Adrenal gland (tissue), 12 donors: ENCODE results near the gene MBD4. TPM values are rescaled to one million over a fixed set of nuclear protein-coding genes. Genes with fewer than 3 reads are reported as not detected.
"Not testable (repeated sequence)": the region's sequence is repeated elsewhere in the genome, so short reads cannot be mapped to it uniquely, and the experiment has no call there.

ENCODE experiments used
- DNase-seq, 7 donors: peaks; one replicate each; pipeline ENCODE4 v3.0.0-alpha.2; 2019 to 2020
- H3K27ac ChIP-seq, 5 donors: fragments of 200-600 bp; sonication (generic) in 4 of 5; 1 replicate in 3 of 5; 2 replicates in 2 of 5; pipeline versions ENCODE4 v1.5.1 to v1.8.0; 2016 to 2020; ENCODE audit warnings: mild to moderate bottlenecking in 1 of 5
- H3K27me3 ChIP-seq: fragments of 200-600 bp; 2 replicates; pipeline ENCODE4 v1.8.0; 2021
- H3K36me3 ChIP-seq, 2 donors: fragments of 200-600 bp; replicated peaks in 1 of 2; 1 replicate in 1 of 2; 2 replicates in 1 of 2; pipeline versions ENCODE4 v1.5.1 to v1.8.0; 2018 to 2022
- H3K4me1 ChIP-seq, 2 donors: fragments of 200-600 bp; replicated peaks in 1 of 2; 1 replicate in 1 of 2; 2 replicates in 1 of 2; pipeline versions ENCODE4 v1.5.1 to v1.8.0; 2018 to 2021
- H3K4me3 ChIP-seq, 4 donors: fragments of 200-600 bp; sonication (generic) in 3 of 4; one replicate each; pipeline ENCODE4 v1.5.1; 2016 to 2018
- H3K9me3 ChIP-seq, 3 donors: fragments of 200-600 bp; sonication (generic) in 1 of 3; replicated peaks in 1 of 3; 1 replicate in 2 of 3; 2 replicates in 1 of 3; pipeline versions ENCODE4 v1.5.1 to v1.8.0; 2016 to 2021
- POLR2A ChIP-seq, 2 donors: fragments of 450-650 bp; IDR thresholded peaks; one replicate each; pipeline ENCODE4 v1.6.1; 2017; ENCODE audit warnings: antibody characterized with exemption in 2 of 2, mild to moderate bottlenecking in 2 of 2, moderate library complexity in 1 of 2
- WGBS, 4 donors: extraction: QIAGEN DNeasy Blood & Tissue Kit in 2 of 4; methylation state at CpG; one replicate each; pipeline versions ENCODE4 v1.1.5 to v1.1.7; 2013 to 2017; 5-methylcytosine and 5-hydroxymethylcytosine counted together
- intact Hi-C, 2 donors: fragments of 100-400 bp; cut with DNase I; formaldehyde crosslinking; loops; one replicate each; pipeline versions ENCODE4 v1.14.1 to v1.15.0; 2022 to 2023
- polyA plus RNA-seq, 3 donors: library from polyadenylated mRNA; stranded (reverse); fragments of 200-250 nt in 2 of 3; fragments of 350-450 nt in 1 of 3; fragmentation: Illumina TruSeq in 1 of 3; extraction: RNeasy Lipid Tissue Mini Kit (QIAGEN cat#74804) in 1 of 3; gene quantifications; one replicate each; pipeline ENCODE4 v1.2.3, GENCODE V29; 2013 to 2014
- total RNA-seq, 9 donors: library from RNA; depleted of rRNA in 4 of 9; stranded (reverse); fragments of >200 nt in 4 of 9; fragments of 120-200 nt in 1 of 9; fragmentation: NEBNext Ultra II Directional in 1 of 9; extraction: Animal tissue kit (Norgen Biotek cat#: 25700) in 1 of 9; gene quantifications; one replicate each; pipeline versions ENCODE4 v1.1.0 to v1.2.4, GENCODE V29; 2013 to 2023
- TF ChIP-seq, protein P1 (sequence below), 6 experiments: fragments of 450-650 bp in 4 of 6; fragments of 200-600 bp in 2 of 6; sonication (generic) in 1 of 6; IDR thresholded peaks; 1 replicate in 5 of 6; 2 replicates in 1 of 6; pipeline versions ENCODE4 v1.5.1 to v1.8.0; 2016 to 2021; ENCODE audit warnings: antibody characterized with exemption in 6 of 6, mild to moderate bottlenecking in 2 of 6, moderate library complexity in 1 of 6
- donor health status: healthy with polysubstance abuse.
- donor health status: Bipolar disorder and iron deficiency.
- donor health status: DM: yes; HTN: yes; CAD: no.
- donor health status: DM: no; HTN: no; CAD: no.
- donor health status: DM: no; HTN: no; CAD: no.
- donor health status: DM: yes; HTN: yes; CAD: no.

Gene MBD4
- total and polyA plus RNA-seq, 12 donors = 9.9 to 32.3 (median 25.4) TPM

DNA sequence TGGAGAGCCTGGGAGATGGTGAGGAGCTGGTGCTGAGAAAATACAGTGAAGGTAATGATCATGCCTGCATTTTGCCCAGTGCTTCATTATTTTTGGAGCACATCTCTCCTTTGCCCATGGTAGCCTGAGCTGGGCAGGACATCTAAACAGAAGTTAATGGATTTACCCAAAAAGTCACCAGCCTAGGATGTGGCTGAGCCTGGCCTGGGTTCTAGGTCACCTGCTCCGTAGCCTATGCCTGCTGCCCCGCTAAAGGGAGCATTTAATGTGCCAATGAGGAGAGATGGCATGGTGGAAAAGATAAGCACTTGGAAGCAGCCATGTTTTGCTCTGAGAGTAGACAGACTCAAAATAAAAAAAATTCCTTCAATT lies 46.9 kb upstream of the MBD4 start:
- Histone ChIP-seq H3K27me3 (no peaks in the 10 kb centered on the region), H3K27ac (peak overlapping the region; percentile 2 to 94 (median 71)), H3K4me1 (peaks cover 23 to 40% of the 10 kb centered on the region in 2 donors), H3K4me3 (no peak overlapping the region), H3K9me3 (no peaks in the 10 kb centered on the region), H3K36me3 (peaks cover 0 to 3% of the 10 kb centered on the region in 2 donors)
- DNase-seq = no peak
- 91 to 98% (median 92%) methylated on average over 2 of the region's 2 CpGs for WGBS, 4 donors
- intact Hi-C loops = loop anchor here (5.0 to 10.0 kb wide), 2 partner anchors 121 to 338 kb away; partner anchors contain the start of gene PLXND1 (in 1 of the 2)
- no peak for TF ChIP-seq POLR2A (IDR thresholded peaks at IDR 0.05)
- TF ChIP-seq, protein P1, sequence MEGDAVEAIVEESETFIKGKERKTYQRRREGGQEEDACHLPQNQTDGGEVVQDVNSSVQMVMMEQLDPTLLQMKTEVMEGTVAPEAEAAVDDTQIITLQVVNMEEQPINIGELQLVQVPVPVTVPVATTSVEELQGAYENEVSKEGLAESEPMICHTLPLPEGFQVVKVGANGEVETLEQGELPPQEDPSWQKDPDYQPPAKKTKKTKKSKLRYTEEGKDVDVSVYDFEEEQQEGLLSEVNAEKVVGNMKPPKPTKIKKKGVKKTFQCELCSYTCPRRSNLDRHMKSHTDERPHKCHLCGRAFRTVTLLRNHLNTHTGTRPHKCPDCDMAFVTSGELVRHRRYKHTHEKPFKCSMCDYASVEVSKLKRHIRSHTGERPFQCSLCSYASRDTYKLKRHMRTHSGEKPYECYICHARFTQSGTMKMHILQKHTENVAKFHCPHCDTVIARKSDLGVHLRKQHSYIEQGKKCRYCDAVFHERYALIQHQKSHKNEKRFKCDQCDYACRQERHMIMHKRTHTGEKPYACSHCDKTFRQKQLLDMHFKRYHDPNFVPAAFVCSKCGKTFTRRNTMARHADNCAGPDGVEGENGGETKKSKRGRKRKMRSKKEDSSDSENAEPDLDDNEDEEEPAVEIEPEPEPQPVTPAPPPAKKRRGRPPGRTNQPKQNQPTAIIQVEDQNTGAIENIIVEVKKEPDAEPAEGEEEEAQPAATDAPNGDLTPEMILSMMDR (IDR thresholded peaks at IDR 0.05) = no peak

GRCh38 chr3:129485721-129486663 lies 46.2 kb upstream of the MBD4 start:
- H3K4me1 ChIP-seq = peaks cover 23 to 41% of the 10 kb centered on the region in 2 donors
- no peaks in the 10 kb centered on the region for H3K9me3 ChIP-seq
- peak overlapping the region; percentile 57 to 94 (median 71) for H3K27ac ChIP-seq
- peak in 1 of 2 donors; percentile 5 for TF ChIP-seq POLR2A (IDR thresholded peaks at IDR 0.05)
- TF ChIP-seq, protein P1 (IDR thresholded peaks at IDR 0.05) = no peak
- DNase-seq = peak; percentile 81 to 97 (median 93)
- intact Hi-C loops = loop anchor here (5.0 to 10.0 kb wide), 2 partner anchors 121 to 339 kb away; partner anchors contain the start of gene PLXND1 (in 1 of the 2)
- peaks cover 0 to 3% of the 10 kb centered on the region in 2 donors for H3K36me3 ChIP-seq
- H3K4me3 ChIP-seq = no peak overlapping the region
- WGBS, 4 donors = 25 to 38% (median 31%) methylated on average over 10 to 11 of the region's 11 CpGs
- H3K27me3 ChIP-seq = no peaks in the 10 kb centered on the region

GRCh38 chr3:129485146-129485545 lies 45.4 kb upstream of the MBD4 start:
- intact Hi-C loops = loop anchor here (5.0 to 10.0 kb wide), 2 partner anchors 122 to 340 kb away; partner anchors contain the start of gene PLXND1 (in 1 of the 2)
- 80 to 85% (median 82%) methylated on average over 6 of the region's 6 CpGs for WGBS, 4 donors
- DNase-seq, H3K4me3 ChIP-seq, H3K36me3 ChIP-seq, H3K27me3 ChIP-seq, H3K9me3 ChIP-seq: not testable (repeated sequence)
- Histone ChIP-seq H3K4me1 (peaks cover 19 to 34% of the 10 kb centered on the region in 2 donors), H3K27ac (peak overlapping the region; percentile 57 to 94 (median 71))

GRCh38 chr3:129483870-129484269 lies 44.1 kb upstream of the MBD4 start:
- no peaks in the 10 kb centered on the region for H3K27me3 ChIP-seq
- no peaks in the 10 kb centered on the region for H3K9me3 ChIP-seq
- DNase-seq = no peak
- H3K36me3 ChIP-seq = peaks cover 0 to 18% of the 10 kb centered on the region in 2 donors
- no peak overlapping the region for H3K4me3 ChIP-seq
- peaks cover 19 to 34% of the 10 kb centered on the region in 2 donors for H3K4me1 ChIP-seq
- TF ChIP-seq, protein P1 (IDR thresholded peaks at IDR 0.05) = no peak
- no peak for TF ChIP-seq POLR2A (IDR thresholded peaks at IDR 0.05)
- H3K27ac ChIP-seq = no peak overlapping the region
- WGBS, 4 donors = 92 to 94% (median 93%) methylated on average over 8 of the region's 8 CpGs
- intact Hi-C loops = loop anchor here in 1 of 2 donors (10.0 kb wide), 1 partner anchor 341 kb away; no protein-coding TSS in a partner anchor
